Esophagus mucosa (tissue), 1 donor: ENCODE measurements around the gene AKR1C8. TPM values are rescaled to one million over a fixed set of nuclear protein-coding genes. Genes with fewer than 3 reads are reported as not detected.
"Not testable (repeated sequence)": the region's sequence is repeated elsewhere in the genome, so short reads cannot be mapped to it uniquely, and the experiment has no call there.

ENCODE experiments used
- ATAC-seq: fragments of 200-7000 bp; cut with Tn5 transposase; one replicate; pipeline ENCODE4 v1.9.1; 2020
- total RNA-seq: library from RNA; stranded (reverse); gene quantifications from one replicate; pipeline ENCODE4 v1.2.4, GENCODE V29; 2023
- donor health status: DM: yes; HTN: yes; CAD: no.

AKR1C8 gene
- not detected for total RNA-seq

DNA sequence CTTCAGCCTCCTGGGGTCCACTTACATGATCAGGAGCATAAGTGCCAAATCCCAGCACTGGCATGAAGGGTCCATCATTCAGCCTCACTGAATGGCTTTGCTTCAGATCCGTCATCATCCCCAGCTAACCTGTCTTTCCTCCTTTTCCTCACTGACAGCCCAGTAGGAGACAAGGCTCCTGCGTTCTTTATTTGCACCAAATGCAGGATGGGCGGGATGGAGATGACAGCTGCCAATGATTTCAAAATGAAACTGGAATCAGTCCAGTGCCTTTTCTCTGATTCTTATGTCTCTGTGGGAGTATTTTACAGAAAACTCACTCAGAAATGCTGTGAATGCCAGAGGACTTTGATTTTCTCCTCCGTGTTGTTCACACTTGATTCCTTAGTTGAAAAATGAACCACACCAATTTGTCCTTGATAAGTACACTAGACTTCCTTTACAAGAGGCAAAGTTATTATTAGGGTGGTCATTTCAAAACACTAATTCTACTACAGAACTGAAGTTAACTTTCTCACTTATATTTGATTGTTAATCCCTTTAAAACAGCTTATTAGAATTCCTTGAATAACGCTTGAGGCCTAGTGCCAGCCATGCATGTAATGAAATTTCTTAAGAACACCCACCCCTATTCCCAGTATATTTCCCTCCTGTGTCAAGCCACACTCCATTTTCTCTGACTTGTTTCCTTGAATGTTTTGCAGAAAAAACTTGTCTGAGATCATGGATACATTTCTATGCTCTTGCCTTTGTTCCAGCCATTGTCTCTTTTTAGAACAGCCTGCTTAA lies at the start of gene AKR1C8:
Gene AKR1C8, minus strand, starts transcription at position 164 of the 789 bp plus-strand sequence. Its CDS starts 46 bp downstream, at position 118.
- no peak for ATAC-seq

GRCh38 chr10:5234106-5234860 lies 49.3 kb upstream of the AKR1C8 start:
- peak; percentile 100 for ATAC-seq

DNA sequence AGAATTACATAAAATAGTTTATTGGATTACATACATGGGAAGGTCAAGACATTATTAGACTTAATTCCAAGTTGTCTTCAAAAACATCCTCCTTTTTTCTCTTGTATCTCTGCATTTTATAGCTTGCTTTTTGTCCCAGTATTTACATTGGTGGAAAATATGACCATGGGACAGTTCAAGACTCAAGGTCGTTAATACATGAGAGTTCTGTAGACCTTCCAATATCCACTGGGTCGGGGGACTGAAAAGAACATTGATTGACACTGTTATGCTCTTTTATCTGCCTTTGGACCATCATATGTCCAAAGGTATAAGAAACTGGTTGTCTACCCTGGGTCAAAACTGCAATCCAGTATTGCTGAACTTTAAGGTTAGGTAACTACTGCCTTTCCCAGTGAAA lies 48.4 kb upstream of the AKR1C8 start:
- no peak for ATAC-seq

- ATAC-seq, result no peak
These were observed 44.1 kb upstream of the AKR1C8 start for GRCh38 chr10:5229019-5229418.

DNA sequence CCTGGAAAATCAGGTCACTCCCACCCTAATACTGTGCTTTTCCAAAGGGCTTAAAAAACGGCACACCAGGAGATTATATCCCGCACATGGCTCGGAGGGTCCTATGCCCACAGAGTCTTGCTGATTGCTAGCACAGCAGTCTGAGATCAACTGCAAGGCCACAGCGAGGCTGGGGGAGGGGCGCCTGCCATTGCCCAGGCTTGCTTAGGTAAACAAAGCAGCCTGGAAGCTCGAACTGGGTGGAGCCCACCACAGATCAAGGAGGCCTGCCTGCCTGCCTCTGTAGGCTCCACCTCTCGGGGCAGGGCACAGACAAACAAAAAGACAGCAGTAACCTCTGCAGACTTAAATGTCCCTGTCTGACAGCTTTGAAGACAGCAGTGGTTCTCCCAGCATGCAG lies 38.0 kb upstream of the AKR1C8 start:
- ATAC-seq, result not testable (repeated sequence)

GRCh38 chr10:5219262-5219661 lies 34.3 kb upstream of the AKR1C8 start:
- ATAC-seq, result no peak

DNA sequence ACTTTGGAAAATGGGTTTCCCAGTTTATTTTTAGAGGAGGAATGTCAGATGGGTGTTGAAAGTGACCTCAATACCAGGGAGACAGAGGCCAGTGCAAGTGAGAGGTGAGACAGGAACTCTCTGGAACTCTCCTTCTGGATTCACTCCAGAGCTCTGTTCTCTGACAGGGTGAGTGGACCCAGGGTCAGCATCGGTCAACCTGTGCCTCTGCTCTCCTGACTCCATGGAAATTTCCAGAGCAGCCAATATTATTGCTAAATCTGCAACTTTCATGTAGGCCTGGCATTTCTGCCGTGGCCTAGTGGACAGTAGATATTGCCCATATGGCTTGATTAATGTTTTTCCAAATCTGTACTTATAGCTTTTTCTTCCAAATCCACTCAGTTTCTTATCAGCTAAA lies 31.9 kb upstream of the AKR1C8 start:
- ATAC-seq, result no peak

DNA sequence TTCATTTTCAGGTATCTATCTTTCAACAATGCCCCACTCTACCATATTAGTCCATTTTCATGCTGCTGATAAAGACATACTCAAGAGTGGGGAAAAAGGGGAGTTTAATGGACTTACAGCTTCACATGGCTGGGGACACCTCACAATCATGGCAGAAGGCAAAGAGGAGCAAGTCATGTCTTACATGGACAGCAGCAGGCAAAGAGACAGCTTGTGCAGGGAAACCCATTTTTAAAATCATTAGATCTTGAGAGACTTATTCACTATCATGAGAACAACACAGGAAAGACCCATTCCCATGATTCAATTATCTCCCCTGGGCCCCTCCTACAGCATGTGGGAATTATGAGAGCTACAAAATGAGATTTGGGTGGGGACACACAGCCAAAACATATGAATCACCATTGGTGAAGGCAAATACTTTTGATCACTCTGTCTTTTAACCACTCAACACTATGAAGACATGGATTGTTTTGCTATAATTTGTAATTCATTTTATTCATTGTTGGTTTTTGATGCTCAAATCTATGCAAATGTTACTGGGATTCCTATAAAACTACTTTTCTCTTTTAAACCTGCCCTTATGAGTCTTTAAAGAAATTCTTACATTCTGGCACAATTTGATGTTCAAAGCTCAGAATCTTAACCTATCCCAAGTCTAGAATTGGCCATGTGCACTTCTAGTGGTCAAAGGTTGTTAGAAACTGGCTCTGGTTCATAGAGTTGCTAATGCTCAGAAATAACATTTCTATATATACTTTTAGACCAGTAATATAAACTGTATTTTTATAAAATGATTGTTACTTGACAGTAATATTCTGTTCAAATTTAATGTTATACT lies 27.0 kb upstream of the AKR1C8 start:
- ATAC-seq, result no peak

DNA sequence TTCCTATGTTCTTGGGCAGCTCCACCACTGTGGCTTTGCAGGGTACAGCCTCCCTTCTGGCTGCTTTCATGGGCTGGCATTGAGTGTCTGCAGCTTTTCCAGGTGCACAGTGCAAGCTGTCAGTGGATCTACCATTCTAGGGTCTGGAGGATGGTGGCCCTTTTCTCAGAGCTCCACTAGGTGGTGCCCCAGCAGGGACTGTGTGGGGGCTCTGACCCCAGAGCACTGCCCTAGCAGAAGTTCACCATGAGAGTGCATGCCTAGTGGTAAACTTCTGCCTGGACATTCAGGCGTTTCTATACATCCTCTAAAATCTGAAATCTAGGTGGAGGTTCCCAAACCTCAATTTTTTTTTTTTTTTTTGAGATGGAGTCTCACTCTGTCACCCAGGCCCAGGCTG lies 25.3 kb upstream of the AKR1C8 start:
- not testable (repeated sequence) for ATAC-seq

- ATAC-seq, result not testable (repeated sequence)
These were observed 24.8 kb upstream of the AKR1C8 start for GRCh38 chr10:5209776-5210175.

DNA sequence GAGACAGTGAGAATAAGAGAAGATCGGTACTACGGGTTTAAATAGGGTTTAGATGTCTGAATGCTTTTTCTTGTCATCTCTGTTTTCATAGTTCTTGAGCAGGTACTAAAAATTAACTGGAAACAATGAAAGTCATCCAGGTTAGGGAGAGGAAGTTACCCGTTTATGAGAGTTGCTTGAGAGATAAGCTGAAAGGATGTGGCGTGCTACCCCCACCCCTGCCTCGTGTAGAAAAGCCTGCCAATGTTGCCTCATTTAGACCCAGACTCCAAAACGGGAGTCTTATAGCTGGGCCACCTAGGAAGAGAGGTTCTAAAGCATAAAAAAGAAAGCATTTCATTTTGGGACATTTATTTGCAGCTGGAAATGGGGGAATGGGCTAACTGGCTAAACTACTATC lies 21.8 kb upstream of the AKR1C8 start:
- no peak for ATAC-seq

DNA sequence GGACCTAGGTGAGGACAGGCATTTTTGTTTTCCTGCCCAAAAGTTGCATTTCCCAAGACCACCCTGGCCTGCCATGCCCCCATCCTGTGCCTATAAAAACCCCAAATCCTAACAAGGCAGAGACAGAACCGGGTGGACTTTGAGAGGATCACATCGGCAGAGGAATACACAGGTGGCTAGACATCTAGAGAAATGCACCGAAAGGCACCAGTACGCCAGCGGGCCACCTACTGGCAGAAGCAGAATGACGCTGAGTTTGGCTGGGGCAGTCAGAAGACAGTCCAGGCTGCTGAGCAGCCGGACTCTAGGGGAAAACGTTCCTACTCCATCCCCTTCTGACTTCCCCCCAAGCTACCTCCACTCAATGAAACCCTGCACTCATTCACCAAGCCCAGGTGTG lies 14.4 kb upstream of the AKR1C8 start:
- ATAC-seq, result no peak

DNA sequence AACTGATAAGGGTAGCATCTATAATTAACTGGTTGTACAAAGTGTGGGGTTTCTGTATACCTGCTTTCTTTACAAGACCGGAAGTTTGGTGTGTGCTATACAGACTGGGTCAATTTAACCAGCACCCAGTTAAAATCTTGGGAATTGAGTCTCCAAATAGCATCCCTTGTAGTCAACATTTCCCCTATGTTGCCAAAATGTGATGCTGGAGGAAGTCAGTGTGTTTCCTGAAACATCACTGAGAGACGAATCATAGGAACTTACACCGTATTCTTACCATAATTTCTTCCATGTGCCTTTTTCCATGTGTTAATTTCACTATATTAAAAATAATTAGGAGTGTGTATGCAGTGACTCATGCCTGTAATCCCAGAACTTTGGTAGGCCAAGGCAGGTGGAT lies 13.4 kb upstream of the AKR1C8 start:
- ATAC-seq, result no peak

DNA sequence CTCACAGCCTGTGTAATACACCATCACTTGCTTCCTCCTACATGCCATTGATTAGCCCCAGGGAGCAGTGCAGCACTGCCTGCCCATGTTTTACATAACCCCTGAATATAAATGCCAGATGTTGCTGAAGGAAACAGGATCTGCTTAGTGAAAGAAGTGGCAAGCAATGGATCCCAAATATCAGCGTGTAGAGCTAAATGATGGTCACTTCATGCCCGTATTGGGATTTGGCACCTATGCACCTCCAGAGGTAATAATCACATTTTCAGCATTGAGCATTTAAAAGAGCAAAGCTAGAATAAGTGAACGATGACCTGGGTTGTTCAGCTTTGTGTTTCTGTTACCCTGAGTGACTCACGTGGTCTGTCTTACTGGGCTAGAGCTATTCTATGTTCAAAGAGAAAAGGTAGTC lies 11.8 kb upstream of the AKR1C8 start, which contains the start of gene AKR1C4:
Gene AKR1C4, plus strand, starts transcription at position 136 of the 412 bp plus-strand sequence. Its CDS starts 31 bp downstream, at position 167.
- ATAC-seq, result no peak

GRCh38 chr10:5195727-5196374 lies 10.9 kb upstream of the AKR1C8 start:
- no peak for ATAC-seq

- ATAC-seq, result no peak
These were observed 9.5 kb upstream of the AKR1C8 start for GRCh38 chr10:5194431-5194830.

- ATAC-seq, result no peak
These were observed 3.4 kb upstream of the AKR1C8 start for GRCh38 chr10:5188358-5188757.

- ATAC-seq, result no peak
These were observed 2.9 kb upstream of the AKR1C8 start for GRCh38 chr10:5187867-5188266.

- ATAC-seq, result no peak
These were observed 1.0 kb downstream of the AKR1C8 start for GRCh38 chr10:5183923-5184322.

GRCh38 chr10:5180503-5180902 lies 4.4 kb downstream of the AKR1C8 start:
- not testable (repeated sequence) for ATAC-seq

DNA sequence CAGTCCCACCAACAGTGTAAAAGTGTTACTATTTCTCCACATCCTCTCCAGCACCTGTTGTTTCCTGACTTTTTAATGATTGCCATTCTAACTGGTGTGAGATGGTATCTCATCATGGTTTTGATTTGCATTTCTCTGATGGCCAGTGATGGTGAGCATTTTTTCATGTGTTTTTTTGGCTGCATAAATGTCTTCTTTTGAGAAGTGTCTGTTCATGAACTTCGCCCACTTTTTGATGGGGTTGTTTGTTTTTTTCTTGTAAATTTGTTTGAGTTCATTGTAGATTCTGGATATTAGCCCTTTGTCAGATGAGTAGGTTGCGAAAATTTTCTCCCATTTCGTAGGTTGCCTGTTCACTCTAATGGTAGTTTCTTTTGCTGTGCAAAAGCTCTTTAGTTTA lies 9.4 kb downstream of the AKR1C8 start:
- not testable (repeated sequence) for ATAC-seq

GRCh38 chr10:5168897-5169420 lies 16.0 kb downstream of the AKR1C8 start:
- no peak for ATAC-seq
